ENCODE measurements around the gene NIN.

DNA sequence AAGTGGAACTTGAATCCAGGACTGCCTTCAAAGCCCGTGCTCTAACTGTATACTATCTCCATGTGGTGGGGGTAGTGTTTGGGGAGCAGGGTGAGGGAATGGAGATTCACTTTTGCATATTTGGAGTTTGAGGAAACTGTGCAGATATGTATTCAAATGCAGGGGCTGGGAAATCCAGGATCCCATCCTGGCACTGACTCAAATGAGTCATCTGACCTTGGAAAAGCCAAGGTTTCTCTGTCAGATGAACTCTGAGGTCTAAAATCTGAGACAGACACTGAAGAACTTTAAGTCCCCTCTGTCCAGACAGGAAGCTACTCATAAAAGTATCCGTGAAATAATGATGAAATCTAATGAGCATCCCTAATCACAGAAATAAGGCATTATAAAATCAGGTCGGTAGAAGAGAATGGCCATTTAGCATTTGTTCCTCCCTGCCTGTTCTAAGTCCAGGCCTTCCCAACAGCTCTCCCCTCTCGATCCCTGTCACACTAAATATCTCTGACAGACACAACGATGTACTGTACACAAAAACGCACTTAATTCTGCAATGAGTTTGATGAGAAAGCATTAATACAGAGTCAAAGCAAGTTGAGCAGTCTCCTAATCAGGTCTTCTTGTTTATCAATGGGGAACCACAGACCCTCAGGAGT lies 14.4 kb downstream of the NIN start:
- TF ChIP-seq RAD21 (conservative IDR thresholded peaks at IDR 0.05) (no peak), CTCF (IDR thresholded peaks at IDR 0.05; ENCODE audit: poor library complexity, severe bottlenecking) (no peak), POLR2AphosphoS5 (IDR thresholded peaks at IDR 0.05) (no peak), SMC3 (conservative IDR thresholded peaks at IDR 0.05; ENCODE audit: poor library complexity) (no peak), EP300 (conservative IDR thresholded peaks at IDR 0.05; ENCODE audit: poor library complexity, severe bottlenecking) (no peak), EZH2 (IDR thresholded peaks at IDR 0.05; ENCODE audit: borderline replicate concordance, insufficient read depth, low read length, poor library complexity, severe bottlenecking) (no peak)
